GM18951 (cell line): ENCODE measurements around the gene KCNMB1.

Experiments used
- POLR2A ChIP-seq: IDR thresholded peaks from 4 replicates; pipeline ENCODE4 v1.6.1; 2011; ENCODE audit warnings: mild to moderate bottlenecking; ENCODE audit not compliant: insufficient read length, insufficient read depth; ENCODE audit errors: extremely low read depth
- in situ Hi-C: fragments of 300-500 bp; cut with MboI; formaldehyde crosslinking; loops from one replicate; pipeline ENCODE4 v1.12.0; 2022; ENCODE audit warnings: low sequenced_read_pairs, mixed read lengths, inconsistent platforms; ENCODE audit not compliant: unreplicated experiment

The KCNMB1 gene, protein sequence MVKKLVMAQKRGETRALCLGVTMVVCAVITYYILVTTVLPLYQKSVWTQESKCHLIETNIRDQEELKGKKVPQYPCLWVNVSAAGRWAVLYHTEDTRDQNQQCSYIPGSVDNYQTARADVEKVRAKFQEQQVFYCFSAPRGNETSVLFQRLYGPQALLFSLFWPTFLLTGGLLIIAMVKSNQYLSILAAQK

DNA sequence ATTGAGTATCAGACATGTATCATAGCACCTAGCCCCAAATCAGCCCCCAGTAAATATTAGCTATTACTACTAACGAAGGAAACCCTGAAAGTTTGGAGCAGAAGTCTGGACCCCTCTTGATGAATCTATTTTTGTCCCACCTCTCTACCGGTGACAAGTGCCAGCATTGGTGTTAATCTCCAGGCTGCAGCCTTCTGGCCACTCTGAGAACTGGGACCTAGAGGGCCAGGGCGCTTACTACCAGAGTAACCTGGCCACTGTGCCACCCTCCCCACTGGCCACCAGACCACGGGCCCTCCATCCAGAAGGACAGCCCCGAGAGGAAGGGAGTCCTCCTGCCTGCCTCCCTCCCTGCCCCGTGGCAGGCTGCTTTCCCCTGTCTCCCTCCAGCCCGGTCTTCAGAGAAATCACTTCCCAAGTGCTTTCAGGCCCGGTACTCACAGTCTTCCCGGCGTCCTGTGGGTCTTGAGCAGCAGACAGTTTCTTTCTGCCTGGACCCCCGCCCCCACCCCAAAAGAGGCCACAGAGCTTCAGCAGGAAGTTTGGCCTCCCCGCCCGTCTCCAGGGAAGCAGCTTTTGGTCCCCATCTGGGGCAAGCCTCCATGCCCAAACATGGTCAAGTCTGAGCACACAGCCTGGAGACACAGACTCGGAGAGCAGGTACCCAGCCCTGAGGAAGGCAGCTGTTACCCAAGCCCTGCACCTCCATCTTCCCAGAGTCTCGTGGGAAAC lies at the start of gene KCNMB1:
TSS of gene KCNMB1 (minus strand) at position 550 of the 732 bp plus-strand sequence. CDS start 3,920 bp downstream, outside the sequence.
- TF ChIP-seq POLR2A = no peak
- in situ Hi-C loops = no loop called here

DNA sequence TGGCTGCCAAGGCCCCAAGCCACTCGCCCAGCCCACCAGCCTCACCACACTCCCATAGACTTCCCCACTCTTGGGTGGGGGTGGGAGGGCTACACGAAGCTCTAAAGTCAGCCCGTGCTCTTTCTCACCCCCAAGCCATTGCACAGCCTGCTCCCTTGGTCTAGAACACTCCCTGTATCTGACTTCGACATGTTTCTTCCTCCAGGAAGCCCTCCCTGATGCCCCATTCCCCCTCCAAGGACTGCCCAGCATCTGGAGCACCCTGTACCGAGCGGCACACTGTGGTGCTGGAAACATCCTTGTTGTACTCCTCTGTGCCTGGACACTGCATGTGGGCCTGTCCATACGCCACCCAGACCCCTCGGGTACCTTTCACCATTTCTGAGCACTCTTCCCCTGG lies 49.4 kb upstream of the KCNMB1 start:
- TF ChIP-seq POLR2A = no peak
- in situ Hi-C loops = loop anchor here (10.0 kb wide), 1 partner anchor 186 kb away; no protein-coding TSS in a partner anchor

DNA sequence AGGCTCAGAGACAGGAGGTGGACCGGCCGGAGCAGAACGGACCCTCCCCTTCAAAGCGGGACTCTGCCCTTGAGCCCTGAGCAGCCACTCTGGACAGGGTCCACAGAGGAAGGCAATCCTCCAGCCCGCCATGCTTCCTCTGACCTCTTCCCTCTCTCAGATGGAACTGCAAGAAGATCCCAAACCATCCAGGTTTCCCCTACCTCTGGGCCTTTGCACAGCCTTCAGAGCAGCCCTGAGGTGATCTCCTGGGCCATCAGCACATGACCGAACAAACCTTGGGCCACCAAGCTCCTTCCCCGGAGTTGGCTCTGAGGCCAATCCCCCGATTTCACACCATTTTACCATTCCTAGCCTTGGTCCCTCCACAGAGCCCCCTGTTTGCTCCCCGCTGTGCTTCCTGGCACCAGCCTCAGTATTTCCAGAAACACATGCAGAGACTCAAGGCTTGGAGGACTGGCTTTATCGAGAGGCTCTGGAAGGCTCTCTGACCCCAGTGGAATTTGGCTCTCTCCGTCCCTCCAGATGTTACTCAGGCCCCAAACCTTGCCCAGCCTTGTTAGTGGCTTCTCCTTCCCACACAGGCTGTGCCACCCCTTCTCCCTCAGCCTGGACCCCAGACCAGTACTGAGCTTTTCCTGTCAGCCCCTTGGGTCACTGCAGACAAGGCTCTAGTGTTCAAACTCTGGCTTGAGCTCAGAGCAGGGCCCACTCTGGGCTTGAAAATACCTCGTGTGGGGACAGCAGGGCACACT lies 48.6 kb upstream of the KCNMB1 start:
- in situ Hi-C loops = loop anchor here (10.0 kb wide), 1 partner anchor 187 kb away; no protein-coding TSS in a partner anchor
- TF ChIP-seq POLR2A = no peak

DNA sequence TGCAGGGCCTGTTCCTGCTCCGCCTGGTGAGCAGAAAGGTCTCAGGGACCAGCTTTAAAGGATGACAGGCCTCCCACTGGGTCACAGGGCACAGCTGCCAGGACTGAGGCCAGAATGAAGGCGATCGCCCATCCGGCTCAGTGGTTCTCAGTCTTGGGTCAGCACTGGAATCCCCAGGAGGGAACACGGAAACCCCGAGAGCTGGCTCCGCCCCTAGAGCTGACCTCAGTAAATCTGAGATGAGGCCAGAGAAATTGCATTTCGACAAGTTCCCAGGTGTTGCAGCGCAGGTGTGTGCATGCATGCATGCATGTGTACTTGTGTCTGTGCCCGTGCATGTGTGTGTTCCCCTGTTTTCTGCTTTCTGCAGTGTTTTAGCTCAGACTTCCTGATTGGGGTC lies 47.2 kb upstream of the KCNMB1 start:
- in situ Hi-C loops = loop anchor here (10.0 kb wide), 1 partner anchor 188 kb away; no protein-coding TSS in a partner anchor

DNA sequence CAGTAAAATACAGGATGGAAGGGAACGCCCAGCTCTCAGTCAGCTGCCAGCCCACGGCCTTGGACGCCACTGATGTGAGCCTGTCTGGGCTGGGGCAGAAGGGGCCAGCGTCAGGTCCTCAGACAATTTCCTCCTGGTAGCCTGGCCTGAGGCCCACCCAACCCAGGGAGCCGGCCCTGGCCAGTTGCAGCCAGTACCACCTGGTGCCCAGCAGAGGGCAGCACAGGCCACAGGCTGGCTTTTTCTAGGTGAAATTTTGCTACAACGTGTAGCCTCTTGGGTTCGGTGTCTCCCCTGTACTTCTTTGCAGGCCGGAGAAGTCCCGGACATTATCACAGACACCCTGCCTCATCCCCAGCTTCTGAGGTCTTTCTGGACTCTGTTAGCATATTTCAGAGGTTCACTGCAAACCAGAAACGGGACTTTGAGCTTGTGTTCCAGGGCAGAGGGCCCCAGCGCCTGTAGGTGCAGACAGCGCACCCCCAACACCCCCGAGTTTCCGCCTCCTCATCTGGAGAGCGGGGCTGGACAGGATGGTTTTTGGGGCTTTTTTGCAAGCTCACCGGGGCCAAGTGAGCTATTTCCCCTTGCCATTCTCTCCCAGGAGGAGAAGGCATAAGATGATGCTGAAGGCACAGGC lies 45.9 kb upstream of the KCNMB1 start:
- no peak for TF ChIP-seq POLR2A
- in situ Hi-C loops = loop anchor here (10.0 kb wide), 1 partner anchor 190 kb away; no protein-coding TSS in a partner anchor

More for the DNA sequence above, 47.2 kb upstream of the KCNMB1 start:
- no peak for TF ChIP-seq POLR2A

DNA sequence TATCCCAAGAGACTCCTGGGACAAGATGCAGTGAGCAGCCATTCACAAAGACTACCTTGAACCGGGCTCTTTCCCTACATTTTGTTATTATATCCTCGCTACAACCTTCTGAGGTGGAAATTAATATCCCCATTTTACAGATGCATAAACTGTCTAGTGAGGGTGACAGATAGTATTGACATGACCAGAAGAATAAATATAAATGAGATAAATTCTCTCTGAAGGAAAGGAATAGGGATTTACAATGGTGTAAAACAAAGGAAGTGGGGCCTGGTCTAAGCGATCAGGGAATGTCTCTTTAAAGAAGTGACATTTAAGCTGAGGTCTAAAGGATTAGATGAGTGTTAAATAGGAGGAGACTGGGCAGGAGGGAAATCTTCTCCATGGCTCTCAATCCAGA lies 43.5 kb upstream of the KCNMB1 start:
- TF ChIP-seq POLR2A = no peak
- in situ Hi-C loops = loop anchor here (10.0 kb wide), 1 partner anchor 192 kb away; no protein-coding TSS in a partner anchor

DNA sequence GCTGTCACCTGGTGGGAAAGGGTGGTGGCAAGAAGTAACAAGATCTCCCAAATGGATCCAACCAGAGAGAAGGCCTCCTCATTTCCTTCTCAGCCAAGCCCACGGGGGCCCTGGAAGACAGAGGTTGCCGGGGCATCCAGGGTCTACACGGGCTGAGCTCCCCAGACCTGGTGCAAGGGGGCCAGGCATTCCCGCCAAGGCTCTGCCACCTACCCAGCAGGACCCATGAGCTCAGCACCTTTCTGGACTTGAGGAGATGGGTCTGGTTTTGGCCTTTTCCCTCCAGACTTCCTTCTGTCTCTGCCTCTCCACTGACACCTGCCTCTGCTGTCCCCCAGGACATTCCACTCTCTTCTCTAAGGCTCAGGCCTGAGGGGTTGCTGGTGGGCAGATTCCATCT lies 42.4 kb upstream of the KCNMB1 start:
- no peak for TF ChIP-seq POLR2A
- in situ Hi-C loops = loop anchor here (10.0 kb wide), 1 partner anchor 193 kb away; no protein-coding TSS in a partner anchor

DNA sequence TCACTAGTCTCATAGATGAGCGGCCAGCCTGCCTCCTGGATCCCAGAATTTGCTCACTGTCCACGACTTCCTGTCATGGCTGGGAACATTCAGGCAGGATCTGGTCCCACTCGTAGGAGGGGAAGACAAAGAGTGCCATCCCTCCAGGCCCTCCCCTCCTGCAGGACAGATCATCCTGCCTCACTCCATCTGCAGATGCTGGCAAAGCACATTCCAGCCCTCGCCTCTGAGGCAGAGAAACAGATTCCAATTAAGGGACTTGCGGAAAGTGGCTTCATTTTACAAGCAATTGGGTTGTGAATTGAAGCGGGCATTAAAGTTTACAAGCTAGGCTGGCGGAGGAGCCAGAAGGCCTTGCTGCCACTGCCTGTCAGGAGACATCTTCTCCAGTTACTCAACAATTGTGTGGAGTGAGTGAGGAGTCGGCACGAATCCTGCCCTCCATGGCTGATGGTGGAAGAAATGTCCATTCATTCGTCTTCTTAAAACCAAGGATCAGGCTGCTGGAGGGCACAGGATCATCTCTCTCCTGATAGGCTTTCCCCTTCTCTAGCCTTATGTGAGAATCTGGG lies 41.8 kb upstream of the KCNMB1 start:
- in situ Hi-C loops = loop anchor here (10.0 kb wide), 1 partner anchor 194 kb away; no protein-coding TSS in a partner anchor
- TF ChIP-seq POLR2A = no peak

DNA sequence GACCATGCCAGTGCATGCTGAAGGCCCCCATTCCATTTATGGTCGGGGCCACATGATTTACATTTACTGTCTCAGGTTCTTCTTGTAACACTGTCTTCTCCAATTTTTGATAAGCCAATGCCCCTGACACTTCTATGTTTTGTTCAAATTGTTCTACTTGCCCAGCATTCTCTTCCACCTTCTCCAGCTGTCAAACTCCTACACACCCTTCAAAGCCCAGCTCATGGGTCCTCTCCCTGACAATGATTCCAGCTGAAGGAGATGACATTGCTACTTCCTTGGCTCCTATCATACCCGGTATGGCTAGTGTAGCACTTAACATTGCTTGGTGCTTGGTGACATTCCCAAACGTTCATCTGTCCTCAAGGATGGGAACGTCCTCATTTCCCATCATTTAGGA lies 41.1 kb upstream of the KCNMB1 start:
- no peak for TF ChIP-seq POLR2A
- in situ Hi-C loops = loop anchor here (10.0 kb wide), 1 partner anchor 195 kb away; no protein-coding TSS in a partner anchor

DNA sequence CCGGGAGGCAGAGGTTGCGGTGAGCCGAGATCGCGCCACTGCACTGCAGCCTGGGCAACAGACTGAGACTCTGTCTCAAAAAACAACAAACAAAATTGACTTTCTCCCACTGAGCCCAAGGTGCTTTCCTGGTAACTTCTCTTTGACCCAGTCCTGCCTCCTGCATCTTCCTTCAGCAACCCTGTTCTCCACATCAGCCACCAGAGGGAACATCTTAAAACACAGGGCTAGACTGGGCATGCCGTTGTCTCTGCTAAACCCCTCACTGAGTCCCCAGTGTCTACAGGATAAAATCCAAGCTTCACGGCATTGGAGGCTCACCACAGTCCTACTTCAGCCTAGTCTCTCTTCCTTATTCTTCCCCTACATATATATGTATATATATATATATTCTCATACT lies 39.8 kb upstream of the KCNMB1 start:
- no peak for TF ChIP-seq POLR2A
- in situ Hi-C loops = loop anchor here (10.0 kb wide), 1 partner anchor 204 kb away; no protein-coding TSS in a partner anchor

DNA sequence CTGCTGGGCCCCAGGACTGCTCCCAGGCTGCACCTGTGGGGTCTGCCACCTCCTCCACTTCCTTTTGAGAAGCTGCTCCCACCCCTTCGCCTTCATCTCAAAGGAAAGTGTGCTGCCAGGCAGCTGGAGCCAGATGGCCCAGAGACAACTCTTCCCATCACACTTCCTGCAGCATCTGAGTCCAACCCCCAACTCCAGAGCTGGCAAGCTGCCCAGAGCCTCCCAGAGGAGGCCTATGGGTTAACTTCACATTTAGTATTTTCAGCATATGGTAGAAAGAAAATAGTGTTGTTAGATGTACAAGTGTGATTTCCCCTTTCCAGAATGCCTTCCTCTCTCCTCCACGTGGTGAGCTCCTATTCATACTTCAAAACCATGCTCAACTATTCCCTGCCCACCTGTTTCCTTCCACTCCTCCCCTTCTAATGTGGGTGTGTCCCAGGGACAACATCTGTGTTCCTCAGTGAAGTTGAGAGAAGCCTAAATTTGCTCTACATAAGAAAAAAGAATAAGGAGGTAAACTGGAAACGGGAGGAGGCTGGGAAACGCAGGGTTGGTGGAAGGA lies 38.6 kb upstream of the KCNMB1 start:
- TF ChIP-seq POLR2A = no peak
- in situ Hi-C loops = loop anchor here (10.0 kb wide), 1 partner anchor 203 kb away; no protein-coding TSS in a partner anchor

DNA sequence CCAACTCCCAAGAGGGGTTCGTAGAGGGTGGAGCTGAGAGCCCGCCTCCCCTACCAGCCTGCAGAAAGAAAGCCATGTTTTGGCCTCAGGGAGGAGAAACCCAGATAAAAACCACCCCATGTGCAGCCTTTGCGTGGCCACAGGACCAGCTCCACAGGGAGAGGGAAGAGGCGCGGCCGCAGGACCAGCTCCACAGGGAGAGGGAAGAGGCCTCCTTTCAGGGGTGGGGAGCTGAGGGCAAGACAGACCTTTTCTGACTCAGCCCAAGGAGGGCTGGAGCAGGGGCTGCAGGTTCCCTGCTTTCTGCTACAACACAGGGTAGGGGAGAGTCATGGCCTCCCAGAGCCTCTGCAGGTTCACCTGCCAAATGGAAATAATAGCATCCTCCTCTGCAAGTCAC lies 37.6 kb upstream of the KCNMB1 start:
- in situ Hi-C loops = loop anchor here (10.0 kb wide), 1 partner anchor 202 kb away; no protein-coding TSS in a partner anchor
- TF ChIP-seq POLR2A = no peak
